GM21526 (cell line): Measurements from ENCODE around the gene PRDM1.

Experiments
- ATAC-seq: cut with Tn5 transposase; IDR thresholded peaks from one replicate; pipeline ENCODE4 v1.9.1; 2021; ENCODE audit warnings: moderate library complexity; ENCODE audit not compliant: unreplicated experiment, low FRiP score

PRDM1 gene

GRCh38 chr6:106113256-106113959, 27.3 kb downstream of the PRDM1 start:
- ATAC-seq, result no peak

GRCh38 chr6:106114492-106114891, 28.4 kb downstream of the PRDM1 start:
- ATAC-seq, result peak; percentile 83

GRCh38 chr6:106115286-106115685, 29.1 kb downstream of the PRDM1 start:
- no peak for ATAC-seq

- no peak for ATAC-seq
Measured at GRCh38 chr6:106116125-106116832, 30.1 kb downstream of the PRDM1 start.

GRCh38 chr6:106117579-106117978, 31.4 kb downstream of the PRDM1 start:
- ATAC-seq, result no peak

GRCh38 chr6:106118835-106119431, 32.8 kb downstream of the PRDM1 start:
- ATAC-seq, result no peak

- ATAC-seq, result no peak
Measured at GRCh38 chr6:106119546-106119945, 33.4 kb downstream of the PRDM1 start.

- ATAC-seq, result no peak
Measured at GRCh38 chr6:106120006-106120405, 33.9 kb downstream of the PRDM1 start.

GRCh38 chr6:106120406-106120805, 34.3 kb downstream of the PRDM1 start:
- no peak for ATAC-seq

GRCh38 chr6:106122306-106122918, 36.3 kb downstream of the PRDM1 start:
- ATAC-seq, result no peak

GRCh38 chr6:106122938-106123656, 37.0 kb downstream of the PRDM1 start:
- ATAC-seq, result no peak

- no peak for ATAC-seq
Measured at GRCh38 chr6:106124015-106124414, 37.9 kb downstream of the PRDM1 start.

GRCh38 chr6:106124437-106125430, 38.6 kb downstream of the PRDM1 start:
- ATAC-seq, result no peak

- peak; percentile 49 for ATAC-seq
Measured at GRCh38 chr6:106125925-106126435, 39.8 kb downstream of the PRDM1 start.

GRCh38 chr6:106126482-106126881, 40.3 kb downstream of the PRDM1 start:
- peak; percentile 7 for ATAC-seq

- no peak for ATAC-seq
Measured at GRCh38 chr6:106128981-106129781, 43.0 kb downstream of the PRDM1 start.

- no peak for ATAC-seq
Measured at GRCh38 chr6:106132153-106132698, 46.1 kb downstream of the PRDM1 start.

- no peak for ATAC-seq
Measured at GRCh38 chr6:106133040-106133439, 46.9 kb downstream of the PRDM1 start.
